GM23338 (cell line): Measurements from ENCODE around the gene KRTAP4-4.
"Not testable (repeated sequence)": the region's sequence is repeated elsewhere in the genome, so short reads cannot be mapped to it uniquely, and the experiment has no call there.

Experiments used
- EZH2 ChIP-seq: fragments of 200-600 bp; sonication (generic); IDR thresholded peaks from one replicate; pipeline ENCODE4 v1.8.0; 2017; ENCODE audit warnings: antibody characterized with exemption, mild to moderate bottlenecking, low read depth; ENCODE audit not compliant: unreplicated experiment
- EZH2phosphoT487 ChIP-seq: fragments of 200-600 bp; sonication (generic); IDR thresholded peaks from one replicate; pipeline ENCODE4 v1.8.1; 2018; ENCODE audit warnings: antibody characterized with exemption; ENCODE audit not compliant: unreplicated experiment
- JUNB ChIP-seq: IDR thresholded peaks from one replicate; pipeline ENCODE4 v1.6.1; 2016; ENCODE audit warnings: antibody characterized with exemption; ENCODE audit not compliant: unreplicated experiment
- NANOG ChIP-seq: IDR thresholded peaks from 2 replicates; pipeline ENCODE4 v1.6.1; 2016; ENCODE audit warnings: antibody characterized with exemption, borderline replicate concordance
- POLR2AphosphoS5 ChIP-seq: IDR thresholded peaks from 2 replicates; pipeline ENCODE4 v1.6.1; 2016; ENCODE audit warnings: antibody characterized with exemption, low read depth
- STAT1 ChIP-seq: IDR thresholded peaks from one replicate; pipeline ENCODE4 v1.6.1; 2016; ENCODE audit warnings: antibody characterized with exemption; ENCODE audit not compliant: unreplicated experiment
- ZNF114 ChIP-seq: fragments of 250-450 bp; sonication (Bioruptor Pico); IDR thresholded peaks from 2 replicates; pipeline ENCODE4 v1.5.0; 2020; ENCODE audit warnings: mild to moderate bottlenecking, moderate library complexity
- ZNF331 ChIP-seq: fragments of 250-450 bp; sonication (Bioruptor Pico); IDR thresholded peaks from 2 replicates; pipeline ENCODE4 v1.5.0; 2020; ENCODE audit warnings: low read depth, mild to moderate bottlenecking, moderate library complexity
- TF ChIP-seq, protein P1 (sequence below), 2 experiments: fragments of 200-600 bp in 1 of 2; sonication (generic) in 1 of 2; conservative IDR thresholded peaks; 2 replicates each; pipeline versions ENCODE4 v1.5.1 to v1.6.1; 2016 to 2017; ENCODE audit warnings: antibody characterized with exemption in 2 of 2, low read depth in 2 of 2, mild to moderate bottlenecking in 2 of 2, moderate library complexity in 1 of 2
- TF ChIP-seq, protein P2 (sequence below): IDR thresholded peaks from one replicate; pipeline ENCODE4 v1.6.1; 2018; ENCODE audit warnings: antibody characterized with exemption; ENCODE audit not compliant: unreplicated experiment

DNA sequence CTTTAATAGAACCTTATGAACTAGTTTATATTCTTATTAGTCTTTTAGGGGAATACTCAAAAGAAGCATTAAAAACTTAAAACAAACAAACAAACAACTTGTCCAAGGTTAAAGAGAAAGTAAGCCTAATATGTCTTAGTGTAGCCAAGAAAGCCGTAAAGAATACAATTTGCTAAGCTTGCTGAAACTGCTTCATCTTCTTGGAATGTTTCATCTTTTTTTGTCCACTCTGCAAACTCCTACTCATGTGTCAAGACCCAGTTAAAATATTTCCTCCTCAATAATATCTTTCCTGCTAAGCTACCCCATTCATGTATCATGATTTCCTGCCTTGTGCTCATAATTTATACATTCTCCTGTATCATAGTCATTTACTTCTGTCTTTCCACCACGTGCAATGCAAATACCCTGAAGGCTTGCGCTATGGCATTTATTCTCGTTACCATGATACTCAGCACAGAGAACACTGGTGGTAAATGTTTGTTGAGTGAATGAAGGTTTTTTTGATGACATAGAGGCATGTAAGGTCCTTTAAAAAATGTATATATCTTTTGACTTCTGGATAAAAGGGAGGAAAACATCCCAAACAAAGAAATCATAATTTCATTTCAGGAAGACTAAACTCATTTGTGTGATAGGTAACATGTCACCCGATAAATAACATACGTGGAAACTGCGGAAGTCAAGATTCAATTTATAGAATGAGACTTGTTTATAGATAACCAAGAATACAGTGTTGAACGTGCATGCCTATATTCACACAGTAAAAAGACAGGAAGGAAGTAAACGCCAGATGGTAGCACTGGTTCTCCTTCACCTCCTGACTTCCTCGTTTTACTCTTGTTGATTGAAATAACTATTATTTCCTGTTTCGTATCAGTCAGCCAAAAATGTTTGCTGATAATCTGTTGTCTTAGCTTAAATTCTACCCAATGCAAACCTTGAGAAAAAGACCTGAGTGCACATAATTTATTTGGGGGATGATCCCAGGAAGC lies 40.6 kb downstream of the KRTAP4-4 start:
- TF ChIP-seq, protein P1, sequence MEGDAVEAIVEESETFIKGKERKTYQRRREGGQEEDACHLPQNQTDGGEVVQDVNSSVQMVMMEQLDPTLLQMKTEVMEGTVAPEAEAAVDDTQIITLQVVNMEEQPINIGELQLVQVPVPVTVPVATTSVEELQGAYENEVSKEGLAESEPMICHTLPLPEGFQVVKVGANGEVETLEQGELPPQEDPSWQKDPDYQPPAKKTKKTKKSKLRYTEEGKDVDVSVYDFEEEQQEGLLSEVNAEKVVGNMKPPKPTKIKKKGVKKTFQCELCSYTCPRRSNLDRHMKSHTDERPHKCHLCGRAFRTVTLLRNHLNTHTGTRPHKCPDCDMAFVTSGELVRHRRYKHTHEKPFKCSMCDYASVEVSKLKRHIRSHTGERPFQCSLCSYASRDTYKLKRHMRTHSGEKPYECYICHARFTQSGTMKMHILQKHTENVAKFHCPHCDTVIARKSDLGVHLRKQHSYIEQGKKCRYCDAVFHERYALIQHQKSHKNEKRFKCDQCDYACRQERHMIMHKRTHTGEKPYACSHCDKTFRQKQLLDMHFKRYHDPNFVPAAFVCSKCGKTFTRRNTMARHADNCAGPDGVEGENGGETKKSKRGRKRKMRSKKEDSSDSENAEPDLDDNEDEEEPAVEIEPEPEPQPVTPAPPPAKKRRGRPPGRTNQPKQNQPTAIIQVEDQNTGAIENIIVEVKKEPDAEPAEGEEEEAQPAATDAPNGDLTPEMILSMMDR (conservative IDR thresholded peaks at IDR 0.05; ENCODE audit: low read depth in 2 of 2) = not testable (repeated sequence)
- TF ChIP-seq EZH2phosphoT487; JUNB; POLR2AphosphoS5; EZH2; ZNF114 (CRISPR knock-in tag); STAT1; ZNF331; NANOG: not testable (repeated sequence)
- TF ChIP-seq, protein P2, sequence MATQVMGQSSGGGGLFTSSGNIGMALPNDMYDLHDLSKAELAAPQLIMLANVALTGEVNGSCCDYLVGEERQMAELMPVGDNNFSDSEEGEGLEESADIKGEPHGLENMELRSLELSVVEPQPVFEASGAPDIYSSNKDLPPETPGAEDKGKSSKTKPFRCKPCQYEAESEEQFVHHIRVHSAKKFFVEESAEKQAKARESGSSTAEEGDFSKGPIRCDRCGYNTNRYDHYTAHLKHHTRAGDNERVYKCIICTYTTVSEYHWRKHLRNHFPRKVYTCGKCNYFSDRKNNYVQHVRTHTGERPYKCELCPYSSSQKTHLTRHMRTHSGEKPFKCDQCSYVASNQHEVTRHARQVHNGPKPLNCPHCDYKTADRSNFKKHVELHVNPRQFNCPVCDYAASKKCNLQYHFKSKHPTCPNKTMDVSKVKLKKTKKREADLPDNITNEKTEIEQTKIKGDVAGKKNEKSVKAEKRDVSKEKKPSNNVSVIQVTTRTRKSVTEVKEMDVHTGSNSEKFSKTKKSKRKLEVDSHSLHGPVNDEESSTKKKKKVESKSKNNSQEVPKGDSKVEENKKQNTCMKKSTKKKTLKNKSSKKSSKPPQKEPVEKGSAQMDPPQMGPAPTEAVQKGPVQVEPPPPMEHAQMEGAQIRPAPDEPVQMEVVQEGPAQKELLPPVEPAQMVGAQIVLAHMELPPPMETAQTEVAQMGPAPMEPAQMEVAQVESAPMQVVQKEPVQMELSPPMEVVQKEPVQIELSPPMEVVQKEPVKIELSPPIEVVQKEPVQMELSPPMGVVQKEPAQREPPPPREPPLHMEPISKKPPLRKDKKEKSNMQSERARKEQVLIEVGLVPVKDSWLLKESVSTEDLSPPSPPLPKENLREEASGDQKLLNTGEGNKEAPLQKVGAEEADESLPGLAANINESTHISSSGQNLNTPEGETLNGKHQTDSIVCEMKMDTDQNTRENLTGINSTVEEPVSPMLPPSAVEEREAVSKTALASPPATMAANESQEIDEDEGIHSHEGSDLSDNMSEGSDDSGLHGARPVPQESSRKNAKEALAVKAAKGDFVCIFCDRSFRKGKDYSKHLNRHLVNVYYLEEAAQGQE = not testable (repeated sequence)
